ENCODE data around the gene MVB12A.
A peak's percentile ranks its signal among the peaks of the same experiment; 100 is the strongest.

Gene MVB12A

DNA sequence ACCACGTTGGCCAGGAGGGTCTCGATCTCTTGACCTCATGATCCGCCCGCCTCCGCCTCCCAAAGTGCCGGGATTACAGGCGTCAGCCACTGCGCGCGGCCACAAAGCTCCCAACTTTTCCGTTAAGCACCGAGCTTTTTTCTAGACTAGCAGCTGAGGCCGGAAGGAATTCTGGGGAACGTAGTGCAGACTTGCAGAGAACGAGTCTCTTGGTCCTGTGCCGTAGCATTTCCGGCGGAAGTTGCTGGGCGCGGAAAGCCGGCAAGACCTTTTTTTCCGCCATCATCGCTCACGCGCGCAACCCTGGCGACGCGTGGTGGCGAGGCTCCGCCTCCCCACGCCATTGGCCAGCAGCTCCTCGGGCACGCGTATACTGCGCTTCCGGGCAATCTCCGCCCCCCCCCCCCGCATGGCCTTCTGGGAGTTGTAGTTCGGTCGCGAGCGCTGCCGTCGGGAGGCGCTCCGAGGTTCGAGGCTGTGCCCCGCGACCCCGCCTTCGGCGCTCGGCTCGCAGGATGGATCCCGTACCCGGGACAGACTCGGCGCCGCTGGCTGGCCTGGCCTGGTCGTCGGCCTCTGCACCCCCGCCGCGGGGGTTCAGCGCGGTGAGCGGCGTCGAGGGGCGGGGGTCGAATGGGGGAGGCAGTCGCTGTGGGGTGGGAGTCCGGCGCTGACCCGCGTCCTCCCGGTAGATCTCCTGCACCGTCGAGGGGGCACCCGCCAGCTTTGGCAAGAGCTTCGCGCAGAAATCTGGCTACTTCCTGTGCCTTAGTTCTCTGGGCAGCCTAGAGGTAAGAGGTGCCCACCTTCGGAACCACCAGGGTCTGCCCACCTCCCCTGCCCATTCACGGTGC is at the start of gene MVB12A:
Gene MVB12A (plus strand): TSS at position 427 of the 854 bp plus-strand sequence. CDS start 89 bp downstream, at position 516.
- peak; percentile 78 for FAIRE-seq

DNA sequence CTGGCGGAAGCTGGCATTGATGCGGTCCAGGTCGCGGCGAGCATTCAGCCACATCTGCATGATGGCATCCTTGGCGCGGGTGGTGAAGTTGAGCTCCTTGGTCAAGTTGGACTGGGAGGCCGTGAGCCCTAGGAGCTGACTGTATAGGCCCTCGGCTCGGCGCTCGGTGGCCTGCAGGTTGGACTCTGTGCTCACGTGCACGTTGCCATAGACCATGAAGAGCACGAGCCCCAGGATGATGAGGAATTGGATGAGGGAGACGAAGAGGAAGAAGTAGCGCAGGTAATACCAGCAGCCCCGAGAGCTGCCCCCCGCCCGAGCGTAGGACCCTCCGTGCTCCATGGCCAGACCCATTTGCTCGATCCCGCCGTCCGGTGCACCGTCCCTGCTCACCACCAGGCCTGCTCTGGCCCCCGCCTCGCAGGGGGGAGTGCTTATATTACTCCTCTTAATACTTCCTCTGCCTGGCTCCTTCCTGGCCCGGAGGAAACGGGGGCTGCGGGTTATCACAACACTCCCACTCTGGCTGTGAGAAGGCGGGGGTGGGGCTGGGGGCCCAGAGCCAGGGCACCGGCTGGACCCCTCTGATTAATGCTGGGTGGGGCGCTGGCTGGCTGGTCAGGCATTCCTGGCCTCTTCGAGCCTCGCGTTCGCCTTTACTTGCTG is 42.8 kb upstream of the MVB12A start, which contains the start of gene PLVAP:
Gene PLVAP (minus strand): TSS at position 408 of the 666 bp plus-strand sequence. CDS start 54 bp downstream, at position 354.
- FAIRE-seq, result no peak

DNA sequence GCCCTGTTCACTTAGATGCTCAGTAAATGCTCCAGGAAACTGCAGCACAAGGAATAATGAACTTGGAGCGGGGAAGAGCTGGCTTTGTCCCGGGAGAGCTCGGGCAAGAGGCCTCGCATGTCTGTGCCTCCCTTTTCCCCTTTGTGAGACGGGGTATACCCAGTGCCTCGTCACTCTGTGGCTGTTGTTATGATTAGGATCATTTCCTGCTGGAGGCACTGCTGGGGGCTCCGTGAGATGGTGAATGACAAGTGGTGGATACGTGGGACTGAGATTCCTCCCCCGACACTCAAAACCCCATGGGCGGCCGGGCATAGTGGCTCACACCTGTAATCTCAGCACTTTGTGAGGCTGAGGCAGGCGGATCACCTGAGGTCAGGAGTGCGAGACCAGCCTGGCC is 41.6 kb upstream of the MVB12A start:
- no peak for FAIRE-seq

DNA sequence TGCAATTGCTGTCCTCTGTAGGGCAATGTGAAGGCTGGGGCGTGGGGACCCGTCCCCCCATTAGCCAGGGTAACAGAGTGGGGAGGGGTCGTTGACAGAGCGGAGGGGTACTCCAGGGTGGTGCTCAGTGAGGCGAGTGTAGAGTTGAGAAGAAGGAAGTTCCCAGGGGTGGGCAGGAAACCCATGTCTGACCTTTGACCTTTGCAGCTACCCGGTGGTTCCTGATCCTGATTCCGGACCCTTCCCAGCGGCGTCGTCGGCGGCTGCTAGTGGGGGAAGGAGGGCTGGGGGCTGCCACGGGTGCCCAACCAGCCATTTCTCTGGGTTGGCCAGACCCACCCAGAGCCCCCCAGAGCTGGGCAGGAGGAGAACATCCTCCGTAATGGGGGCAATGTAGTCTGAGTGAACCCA is 40.6 kb upstream of the MVB12A start:
- no peak for FAIRE-seq

- no peak for FAIRE-seq
These were observed 39.3 kb upstream of the MVB12A start for GRCh38 chr19:17380426-17381138.

DNA sequence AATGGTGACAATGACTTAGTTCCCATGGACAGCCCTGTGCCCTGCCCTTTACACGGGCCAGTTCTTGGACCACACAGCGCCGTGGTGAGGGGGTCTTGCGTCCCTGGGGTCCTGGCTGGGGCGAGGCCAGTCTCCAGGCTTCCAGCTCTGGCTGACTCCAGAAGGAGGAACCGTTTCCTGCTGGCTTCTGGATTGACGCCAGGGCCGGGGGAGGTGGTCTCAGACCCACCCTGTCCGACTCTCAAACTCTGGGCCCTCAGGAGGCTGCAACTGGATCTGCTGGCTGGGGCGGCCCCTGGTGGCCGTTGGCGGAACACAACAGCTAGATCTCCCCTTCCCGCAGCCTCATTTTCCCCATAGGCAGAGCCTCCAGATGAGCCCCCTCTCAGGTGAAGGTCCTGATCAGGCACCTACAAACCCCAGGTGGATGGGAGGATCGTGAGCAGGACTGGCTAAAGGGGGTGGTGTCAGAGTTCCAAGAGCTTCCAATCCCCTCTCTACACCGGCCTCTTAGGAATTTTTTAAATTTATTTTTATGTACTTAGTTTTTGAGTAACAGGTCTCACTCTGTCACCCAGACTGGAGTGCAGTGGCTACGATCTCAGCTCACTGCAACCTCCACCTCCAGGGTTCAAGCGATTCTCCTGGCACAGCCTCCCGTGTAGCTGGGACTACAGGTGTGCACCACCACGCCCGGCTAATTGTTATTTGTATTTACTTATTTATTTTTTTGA is 33.8 kb upstream of the MVB12A start:
- FAIRE-seq, result no peak

DNA sequence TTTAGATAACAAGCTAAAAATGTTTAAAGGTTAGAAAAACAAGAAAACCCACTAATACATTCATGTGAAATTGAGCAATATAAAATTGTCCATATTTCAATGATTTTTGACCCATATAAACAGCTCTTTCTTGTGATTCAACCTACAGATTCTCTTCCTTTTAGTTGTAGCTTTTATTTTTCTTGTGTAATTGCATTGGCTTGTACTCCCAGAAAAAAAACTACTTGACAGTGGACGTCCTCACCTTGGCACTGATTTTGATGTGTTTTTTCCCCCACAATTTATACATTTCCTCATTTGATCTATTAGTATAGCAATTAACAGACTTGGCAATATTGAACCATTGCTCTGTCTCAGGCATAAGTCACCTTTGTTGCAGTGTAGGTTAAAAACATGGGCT is 30.6 kb upstream of the MVB12A start:
- FAIRE-seq, result no peak

GRCh38 chr19:17389957-17390664 is 29.7 kb upstream of the MVB12A start:
- FAIRE-seq, result no peak

DNA sequence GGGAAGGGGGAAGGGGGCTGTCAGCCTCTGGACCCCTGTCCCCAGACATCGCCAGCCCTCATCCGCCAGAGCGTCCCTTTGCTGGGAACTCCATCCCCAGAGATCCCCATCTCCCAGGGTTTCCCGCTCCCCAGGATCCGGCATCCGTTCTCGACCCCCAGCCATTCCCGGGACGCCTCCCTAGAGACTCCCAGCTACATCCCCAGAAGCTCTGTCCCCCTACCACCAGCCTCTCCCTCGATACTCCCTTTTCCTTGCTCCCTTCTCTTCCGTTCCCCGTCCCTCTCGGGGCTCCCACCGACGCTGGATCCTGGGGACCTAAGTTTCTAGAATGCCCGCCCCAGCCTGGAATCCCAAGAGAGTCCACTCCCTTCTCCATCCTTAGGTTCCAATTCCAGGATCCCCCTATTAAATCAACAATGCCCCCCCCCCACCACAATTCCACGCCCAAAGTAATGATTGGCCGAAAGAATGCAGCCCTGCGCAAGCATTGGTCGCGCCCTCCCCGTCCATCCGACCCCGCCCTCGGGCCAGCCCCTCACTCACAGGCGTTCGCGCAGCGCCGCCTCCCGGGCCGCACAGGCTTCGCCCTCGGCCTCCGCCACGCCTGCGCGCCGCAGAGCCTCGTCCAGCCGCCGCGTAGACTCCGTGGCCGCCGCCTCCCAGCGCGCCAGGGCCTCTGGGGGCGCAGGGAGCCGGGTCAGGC is 29.0 kb upstream of the MVB12A start:
- no peak for FAIRE-seq

DNA sequence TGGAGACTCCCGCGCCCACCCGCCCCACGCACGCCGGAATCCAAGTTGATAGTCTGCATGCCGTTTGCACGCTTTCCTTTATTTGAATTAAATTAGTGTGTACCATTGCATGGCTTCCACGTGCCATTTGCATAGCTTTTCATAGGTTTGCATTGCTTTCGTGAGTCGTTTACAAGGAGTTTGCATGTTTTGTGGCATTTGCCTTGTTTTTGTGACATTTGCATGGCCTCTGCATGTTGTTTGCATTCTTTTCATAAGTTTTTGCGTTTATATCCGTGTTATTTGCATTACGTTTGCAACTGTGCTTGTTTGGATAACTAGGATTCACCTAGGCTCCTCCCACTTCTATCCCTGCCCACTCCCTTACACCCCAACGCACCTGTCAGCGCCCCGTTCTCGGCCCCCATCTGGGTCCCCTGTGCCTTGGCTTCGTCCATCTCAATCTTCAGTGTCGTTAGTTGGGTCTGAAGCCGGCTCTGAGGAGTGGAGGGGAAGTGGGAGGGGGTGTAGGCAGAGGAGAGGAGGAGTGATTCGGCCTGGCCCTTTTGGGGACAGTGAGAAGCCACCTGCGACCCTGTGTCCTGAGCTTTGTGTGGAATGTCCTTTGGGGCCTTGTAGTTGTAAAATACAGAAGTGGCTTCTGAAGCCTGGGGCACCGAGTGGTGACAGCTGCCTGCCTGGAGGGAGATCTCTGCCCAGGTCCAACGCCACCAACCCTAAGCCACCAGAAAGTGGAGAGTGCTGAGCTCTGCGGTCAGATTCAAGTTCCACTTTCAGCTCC is 28.3 kb upstream of the MVB12A start:
- no peak for FAIRE-seq

DNA sequence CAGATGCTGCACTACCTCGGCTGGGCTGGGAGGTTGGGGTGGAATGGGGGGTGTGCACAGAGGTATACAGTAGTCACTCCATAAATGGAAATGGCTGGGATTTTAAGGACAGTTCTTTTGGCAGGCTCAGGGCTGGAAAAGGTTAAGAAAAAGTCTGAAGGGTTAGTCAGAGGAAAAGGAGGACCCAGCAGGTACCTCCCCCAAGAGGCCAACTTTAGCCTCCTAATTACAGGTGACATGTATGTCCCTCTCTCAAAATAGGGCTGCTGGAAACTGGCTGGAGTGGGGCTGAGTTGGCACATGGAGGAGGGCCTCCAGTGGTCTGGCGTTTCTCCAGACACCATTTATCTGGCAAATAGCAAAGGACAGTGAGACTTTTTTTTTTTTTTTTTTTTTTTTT is 26.8 kb upstream of the MVB12A start:
- FAIRE-seq, result no peak

GRCh38 chr19:17393914-17394313 is 25.9 kb upstream of the MVB12A start, which contains the start of gene CCDC194:
TSS of gene CCDC194 (minus strand) at chr19:17394196. CDS start at chr19:17394158, 38 bp downstream.
- FAIRE-seq, result no peak

DNA sequence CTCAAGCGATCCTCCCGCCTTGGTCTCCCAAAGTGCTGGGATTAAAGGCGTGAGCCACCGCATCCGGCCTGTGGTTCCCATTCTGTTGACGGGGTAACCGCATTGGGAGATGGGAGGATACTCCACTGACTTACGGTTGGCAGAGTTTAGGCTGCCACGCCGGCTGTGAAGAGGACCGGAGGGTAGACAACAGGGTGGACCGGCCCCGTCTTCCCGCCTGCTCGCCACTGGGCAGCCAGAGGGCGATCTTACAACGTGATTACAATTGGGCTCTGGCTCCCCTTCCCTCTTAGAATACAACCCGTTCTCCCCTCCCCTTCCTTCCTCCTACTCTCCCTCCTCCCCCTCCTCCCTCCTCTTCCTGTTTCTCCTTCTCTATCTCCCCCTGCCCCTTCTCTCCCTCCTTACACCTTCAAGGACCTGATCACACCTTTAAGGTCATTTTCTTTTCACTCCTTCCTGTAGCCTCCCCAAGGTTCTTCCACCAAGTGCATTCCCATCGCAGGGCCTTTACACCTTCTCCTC is 24.9 kb upstream of the MVB12A start:
- FAIRE-seq, result no peak

GRCh38 chr19:17398902-17399527 is 20.8 kb upstream of the MVB12A start:
- FAIRE-seq, result no peak

DNA sequence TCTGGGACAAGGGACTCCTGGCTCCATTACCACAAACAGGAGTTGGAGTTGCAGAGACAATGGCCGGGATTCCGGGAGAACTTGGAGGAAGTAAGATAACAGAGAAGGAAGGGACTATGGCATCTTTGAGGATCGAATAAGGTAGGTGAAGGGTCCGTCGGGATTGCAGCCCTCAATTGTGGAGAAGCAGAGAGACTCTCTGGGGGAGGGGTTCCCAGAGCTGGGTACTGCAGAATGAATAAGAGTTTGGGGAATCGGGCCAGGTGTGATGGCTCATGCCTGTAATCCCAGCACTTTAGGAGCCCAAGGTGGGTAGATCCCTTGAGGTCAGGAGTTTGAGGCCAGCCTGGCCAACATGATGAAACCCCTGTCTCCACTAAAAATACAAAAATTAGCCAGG is 18.2 kb upstream of the MVB12A start:
- no peak for FAIRE-seq

DNA sequence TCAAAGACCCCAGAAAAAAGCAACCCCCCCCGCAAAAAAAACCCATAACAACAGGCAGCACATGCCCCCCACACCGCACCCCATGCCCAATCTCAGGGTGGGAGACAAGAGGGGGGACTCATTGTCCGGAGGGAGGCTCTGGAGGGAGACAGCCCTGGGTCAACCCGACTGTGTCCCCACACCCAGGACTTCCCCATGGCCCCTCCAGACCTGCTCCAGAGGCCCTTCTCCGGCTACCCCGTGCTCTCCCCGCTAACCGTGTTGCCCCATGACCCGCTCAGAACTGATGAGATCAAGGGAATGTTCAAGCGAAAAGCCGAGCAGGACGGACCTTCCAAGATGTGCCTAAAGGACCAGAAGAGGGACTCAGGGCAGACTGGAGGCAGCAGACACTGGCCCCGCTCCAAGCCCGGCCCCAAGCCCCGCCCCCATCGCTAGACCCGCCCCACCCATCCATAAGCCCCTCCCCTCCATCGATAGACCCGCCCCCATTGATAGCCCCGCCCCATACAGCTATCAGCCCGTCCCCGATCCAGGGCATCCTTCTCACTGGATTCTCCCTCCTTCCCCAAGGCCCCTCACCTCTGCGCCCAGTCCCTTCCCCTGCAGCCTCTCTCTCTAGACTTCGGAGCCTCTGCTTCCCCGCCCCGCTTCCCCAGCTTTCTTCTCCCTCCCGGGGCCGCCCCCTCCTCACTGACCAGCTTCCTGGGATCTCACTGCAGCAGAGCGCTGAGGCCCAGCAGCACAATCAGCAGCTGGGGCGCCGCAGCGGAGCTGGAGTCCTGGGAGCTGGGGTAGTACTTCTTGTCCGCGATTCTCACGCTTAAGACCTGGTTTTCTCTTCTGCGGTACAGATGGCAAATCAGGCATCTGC is 16.6 kb upstream of the MVB12A start:
- FAIRE-seq, result no peak

DNA sequence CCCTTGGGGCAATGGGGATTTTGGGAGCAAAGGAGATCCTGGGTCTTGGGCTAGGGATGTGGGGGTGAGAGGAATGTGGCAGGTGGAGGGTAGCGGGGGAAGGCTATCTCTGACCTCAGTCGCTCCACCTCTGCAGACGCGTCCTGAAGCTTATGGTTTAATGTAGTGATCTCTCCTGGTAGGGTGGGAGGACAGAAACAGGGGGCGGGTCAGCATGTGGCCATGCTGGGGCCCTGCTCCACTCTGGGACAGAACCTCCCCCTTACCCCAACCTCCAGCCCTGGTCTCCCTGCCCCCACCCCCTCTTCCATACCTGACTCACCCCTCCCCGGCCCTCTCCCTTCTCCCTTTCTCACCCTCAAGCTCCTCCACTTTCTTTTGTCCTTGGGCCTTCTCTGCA is 15.8 kb upstream of the MVB12A start:
- no peak for FAIRE-seq

GRCh38 chr19:17404621-17405249 is 15.1 kb upstream of the MVB12A start:
- FAIRE-seq, result no peak
